G401 (cell line): ENCODE measurements around the gene HIP1. TPM values are rescaled to one million over a fixed set of nuclear protein-coding genes. Genes with fewer than 3 reads are reported as not detected.
A peak's percentile ranks its signal among the peaks of the same experiment; 100 is the strongest.
"Not testable (repeated sequence)": the region's sequence is repeated elsewhere in the genome, so short reads cannot be mapped to it uniquely, and the experiment has no call there.

ENCODE experiments used
- DNase-seq: peaks from one replicate; pipeline ENCODE4 v3.0.0-alpha.2; 2015; ENCODE audit warnings: low spot score
- in situ Hi-C: cut with HindIII; loops from 2 replicates; pipeline ENCODE4 v1.10.0; 2016; ENCODE audit warnings: low sequenced_read_pairs, mixed read lengths
- total RNA-seq: library from RNA; depleted of rRNA; stranded (reverse); fragments of >200 nt; shearing (Covaris generic); gene quantifications from 2 replicates; pipeline ENCODE4 v1.2.3, GENCODE V29; 2014

The HIP1 gene
- total RNA-seq, 1 experiment from 2014 or later: 33.2 TPM

DNA sequence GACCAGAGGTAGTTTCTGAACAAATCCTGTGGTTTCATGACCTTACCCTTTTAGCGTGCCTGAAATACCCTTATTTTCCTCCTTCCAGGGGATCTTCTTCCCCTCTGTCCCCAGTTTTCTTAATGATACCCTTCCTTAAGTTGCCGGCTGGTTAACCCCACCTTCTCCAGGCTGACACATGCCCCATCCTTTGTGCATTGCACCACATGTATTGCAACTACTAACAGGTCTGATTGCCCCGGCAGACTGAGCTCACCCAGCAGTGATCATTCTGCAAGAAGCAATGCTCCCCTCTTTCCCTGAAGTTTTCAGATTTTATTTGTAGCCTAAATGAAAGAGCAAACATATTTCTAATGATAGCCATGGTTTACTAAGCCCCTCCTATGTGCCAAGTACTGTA is 108.2 kb downstream of the HIP1 start:
- in situ Hi-C loops: no loop called here

DNA sequence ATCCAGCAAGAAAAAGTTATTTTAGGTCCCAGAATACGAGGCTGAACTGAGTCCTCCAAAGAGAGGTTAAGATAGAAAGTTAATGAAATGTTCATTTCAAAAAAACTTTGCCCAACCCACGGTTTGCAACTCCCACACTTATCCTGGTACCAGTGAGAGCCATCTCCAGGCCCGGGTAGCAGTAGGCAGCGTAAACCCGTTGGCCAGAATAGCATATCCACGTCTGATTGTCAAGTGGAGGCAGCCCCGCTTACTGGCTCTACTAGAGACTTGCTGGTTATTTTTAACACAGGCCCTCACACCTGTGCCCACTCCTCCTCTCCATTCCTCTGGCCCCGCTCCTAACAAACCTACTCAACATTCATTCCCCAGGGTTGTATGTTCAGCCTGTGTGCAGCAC is 109.7 kb downstream of the HIP1 start:
- in situ Hi-C loops: no loop called here
- no peak for DNase-seq

More for the DNA sequence above, 108.2 kb downstream of the HIP1 start:
- DNase-seq: no peak

DNA sequence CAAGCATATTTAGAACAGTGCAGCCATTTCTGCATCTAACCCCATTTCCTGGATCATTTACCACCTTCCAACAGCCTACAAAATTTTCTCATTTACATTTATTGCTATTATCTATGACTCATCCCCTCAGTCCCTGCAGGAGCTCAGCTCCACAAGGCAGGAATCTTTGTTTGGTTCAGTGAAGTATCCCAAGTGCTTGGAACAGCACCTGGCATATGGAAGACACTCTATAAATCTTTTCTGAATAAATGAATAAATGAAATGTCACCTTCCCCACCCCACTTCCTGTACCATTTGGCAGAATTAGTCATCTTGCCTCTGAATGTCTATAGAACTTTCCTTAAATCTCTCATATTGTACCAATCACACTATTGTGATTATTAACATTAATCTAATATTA is 110.7 kb downstream of the HIP1 start:
- in situ Hi-C loops: no loop called here
- no peak for DNase-seq

DNA sequence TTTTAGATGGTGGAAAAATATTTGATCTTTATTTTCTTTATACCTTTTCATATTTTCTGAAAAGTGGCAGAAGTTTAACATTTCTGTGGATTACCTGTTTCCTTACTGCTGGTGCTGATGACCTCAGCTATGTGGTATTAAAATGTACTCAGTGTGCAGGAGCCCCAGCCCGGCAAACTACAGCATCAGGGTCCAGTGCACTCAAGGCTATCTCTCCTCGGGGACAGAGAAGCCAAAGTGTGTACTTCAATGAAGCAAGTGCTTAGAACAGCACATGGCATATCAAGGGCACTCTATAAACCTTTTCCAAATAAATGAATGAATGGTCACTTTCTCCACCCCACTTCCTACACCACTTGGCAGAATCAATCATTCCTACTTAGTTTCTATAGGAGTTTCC is 111.8 kb downstream of the HIP1 start:
- in situ Hi-C loops: no loop called here
- no peak for DNase-seq

DNA sequence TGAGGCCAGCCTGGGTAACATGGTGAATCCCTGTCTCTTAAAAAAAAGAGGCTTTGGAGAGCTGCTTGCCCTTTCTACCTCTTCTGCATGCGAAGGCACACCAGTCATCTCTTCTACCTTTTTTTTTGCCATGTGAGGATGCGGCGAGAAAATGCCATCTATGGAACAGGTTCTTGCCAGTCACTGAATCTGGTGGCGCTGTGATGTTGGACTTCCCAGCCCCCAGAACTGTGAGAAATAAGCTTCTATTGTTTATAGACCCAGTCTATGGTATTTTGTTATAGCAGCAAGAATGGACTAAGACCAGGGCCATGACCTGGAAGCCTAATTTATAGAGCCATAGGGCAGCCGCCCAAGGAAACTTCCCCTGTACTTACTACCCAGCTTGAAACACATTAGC is 112.9 kb downstream of the HIP1 start:
- in situ Hi-C loops: no loop called here
- no peak for DNase-seq

DNA sequence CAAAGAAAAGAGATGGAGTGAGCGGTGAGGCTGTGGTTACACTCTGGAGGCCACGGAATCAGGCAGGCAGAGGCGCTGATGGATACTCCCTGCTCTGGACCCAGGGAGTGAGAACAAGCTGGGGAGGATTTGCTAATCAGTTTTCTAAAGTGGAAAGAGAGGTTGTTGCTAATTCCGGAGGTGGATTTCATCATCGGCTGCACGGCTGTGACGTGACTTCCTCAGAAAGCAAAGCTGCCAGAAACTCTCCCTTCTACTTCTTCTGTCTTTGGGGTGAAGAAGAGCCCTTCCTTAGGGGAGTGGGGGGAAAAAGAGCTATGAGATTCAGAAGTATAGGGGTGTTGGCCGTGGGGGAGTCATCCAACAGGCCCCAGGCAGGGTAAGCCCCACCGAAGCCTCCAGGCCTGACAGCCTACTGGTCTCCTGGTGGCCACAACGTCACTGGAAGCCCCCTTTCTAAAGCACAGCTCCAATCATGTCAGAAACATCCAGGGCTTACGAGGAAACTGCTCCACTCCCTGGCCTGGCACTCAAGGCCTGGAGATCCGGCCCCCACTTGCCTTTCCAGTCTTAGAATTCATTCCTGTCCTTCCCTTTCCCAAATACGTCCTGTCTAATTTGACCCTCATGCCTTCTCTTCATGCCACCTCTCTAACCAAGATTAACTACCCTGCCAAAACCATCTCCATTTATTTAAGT is 114.5 kb downstream of the HIP1 start:
- in situ Hi-C loops: no loop called here
- no peak for DNase-seq

DNA sequence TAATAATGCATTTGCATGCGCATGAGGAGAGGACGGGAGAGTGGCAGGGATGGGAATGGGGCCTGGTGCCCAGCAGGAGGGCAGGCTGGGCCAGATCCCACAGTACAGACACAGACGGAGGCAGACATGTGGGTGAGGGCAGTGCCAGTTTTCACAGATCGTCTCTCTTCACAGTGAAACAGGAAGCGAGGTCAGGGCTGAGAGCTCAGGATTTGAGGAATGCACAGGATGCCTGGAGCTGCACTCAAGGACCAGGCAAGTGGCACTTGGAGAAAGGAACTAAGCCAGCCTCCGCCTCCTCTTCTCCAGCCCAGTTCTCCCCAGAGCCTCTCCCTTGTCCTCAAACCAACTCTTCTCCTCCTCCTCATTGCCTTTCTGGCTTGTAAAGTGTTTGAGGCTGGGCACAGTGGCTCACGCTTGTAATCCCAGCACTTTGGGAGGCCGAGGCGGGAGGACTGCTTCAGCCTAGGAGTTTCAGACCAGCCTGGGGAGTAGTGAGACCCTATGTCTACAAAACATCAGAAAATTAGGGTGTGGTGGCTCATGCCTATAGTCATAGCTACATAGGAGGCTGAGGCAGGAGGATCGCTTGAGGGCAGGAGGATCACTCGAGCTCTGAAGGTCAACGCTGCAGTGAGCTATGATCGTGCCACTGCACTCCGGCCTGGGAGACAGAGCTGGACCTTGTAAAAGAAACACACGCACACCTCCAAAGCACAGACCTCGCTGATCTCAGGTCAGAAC is 115.2 kb downstream of the HIP1 start:
- in situ Hi-C loops: no loop called here

DNA sequence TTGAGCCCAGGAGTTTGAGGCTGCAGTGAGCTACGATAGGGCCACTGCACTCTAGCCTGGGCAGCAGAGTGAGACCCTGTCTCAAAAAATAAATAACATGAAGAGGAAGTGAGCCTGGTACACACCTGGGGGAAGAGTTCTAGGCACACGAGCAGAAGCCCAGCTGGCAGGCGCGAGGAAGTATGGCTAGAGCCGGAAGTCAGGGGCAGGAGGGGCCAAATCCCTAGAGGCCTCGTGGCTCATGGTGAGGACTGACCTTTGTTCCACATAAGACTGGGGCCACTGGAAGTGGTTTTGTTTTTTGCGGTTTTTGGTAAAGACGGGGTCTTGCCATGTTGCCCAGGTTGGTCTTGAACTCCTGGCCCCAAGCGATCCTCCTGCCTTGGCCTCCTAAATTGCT is 117.6 kb downstream of the HIP1 start:
- DNase-seq: no peak
- in situ Hi-C loops: no loop called here

More for the DNA sequence above, 115.2 kb downstream of the HIP1 start:
- peak; percentile 93 for DNase-seq

- in situ Hi-C loops: no loop called here
- DNase-seq: no peak
Measured at GRCh38 chr7:75619636-75620035, 119.1 kb downstream of the HIP1 start.

GRCh38 chr7:75617634-75618234 is 121.0 kb downstream of the HIP1 start:
- in situ Hi-C loops: no loop called here
- DNase-seq: no peak

- no peak for DNase-seq
- in situ Hi-C loops: no loop called here
Measured at GRCh38 chr7:75616421-75617167, 122.1 kb downstream of the HIP1 start.

DNA sequence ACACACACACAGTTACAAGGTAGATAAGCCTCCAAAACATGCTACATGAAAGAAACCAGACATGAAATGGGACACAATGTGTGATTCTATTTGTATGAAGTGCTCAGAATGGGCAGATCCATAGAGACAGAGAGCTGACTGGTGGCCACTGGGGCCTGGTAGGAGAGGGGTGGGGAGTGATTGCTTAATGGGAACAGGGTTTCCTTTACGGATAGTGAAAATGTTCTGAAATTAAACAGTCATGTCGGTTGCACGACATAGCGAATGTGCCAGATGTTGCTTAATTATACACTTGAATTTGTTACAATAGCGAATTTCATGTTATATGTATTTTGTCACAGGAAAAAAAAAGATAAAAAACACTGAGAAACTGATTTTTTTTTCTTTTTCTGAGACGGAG is 124.3 kb downstream of the HIP1 start:
- DNase-seq: no peak
- in situ Hi-C loops: no loop called here

- DNase-seq: no peak
- in situ Hi-C loops: no loop called here
Measured at GRCh38 chr7:75613351-75613750, 125.4 kb downstream of the HIP1 start.

DNA sequence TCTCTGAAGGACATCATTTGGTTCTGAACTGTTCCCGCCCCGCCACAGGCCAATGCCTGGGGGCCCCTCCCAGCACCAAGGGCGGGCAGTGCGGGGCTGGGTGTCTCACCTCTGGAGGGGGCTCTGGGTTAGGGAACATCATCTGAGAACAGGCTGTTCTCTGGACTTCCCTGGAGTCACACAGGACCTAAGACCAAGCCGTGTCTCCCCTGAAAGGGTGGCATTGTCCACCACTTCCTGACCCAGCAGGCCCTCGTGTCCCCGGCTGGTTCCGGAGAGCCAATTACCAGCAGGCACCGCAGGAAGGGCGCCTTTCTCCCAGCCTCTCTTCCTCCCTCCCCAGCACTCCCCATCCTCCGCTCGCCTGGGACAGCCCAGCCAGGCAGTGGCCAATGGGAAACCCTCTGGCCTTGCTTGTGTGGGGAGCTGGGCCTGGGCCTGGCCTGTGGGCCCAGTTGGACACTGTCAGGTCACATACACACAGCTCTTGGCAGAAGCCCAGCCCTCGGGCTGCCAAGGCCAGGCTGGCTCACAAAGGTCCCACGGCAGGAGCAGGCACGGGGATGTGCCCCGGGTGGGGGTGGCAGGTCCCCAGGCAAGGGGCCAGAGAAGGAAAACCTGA is 127.1 kb downstream of the HIP1 start:
- DNase-seq: peak; percentile 96
- in situ Hi-C loops: no loop called here

DNA sequence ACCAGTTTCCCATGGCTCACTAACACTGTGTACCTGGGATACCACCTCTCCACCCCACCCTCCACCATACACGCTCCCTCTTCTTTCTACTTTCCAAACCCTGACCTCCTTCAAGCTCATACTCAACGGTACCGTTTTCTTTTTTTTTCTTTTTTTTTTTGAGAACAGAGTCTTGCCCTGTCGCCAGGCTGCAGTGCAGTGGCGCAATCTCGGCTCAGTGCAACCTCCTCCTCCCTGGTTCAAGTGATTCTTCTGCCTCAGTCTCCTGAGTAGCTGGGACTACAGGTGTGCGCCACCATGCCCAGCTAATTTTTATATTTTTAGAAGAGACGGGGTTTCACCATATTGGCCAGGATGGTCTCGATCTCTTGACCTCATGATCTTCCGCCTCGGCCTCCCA is 129.3 kb downstream of the HIP1 start:
- in situ Hi-C loops, DNase-seq: not testable (repeated sequence)

- in situ Hi-C loops: no loop called here
- DNase-seq: peak; percentile 11
Measured at GRCh38 chr7:75608451-75609122, 130.2 kb downstream of the HIP1 start.

DNA sequence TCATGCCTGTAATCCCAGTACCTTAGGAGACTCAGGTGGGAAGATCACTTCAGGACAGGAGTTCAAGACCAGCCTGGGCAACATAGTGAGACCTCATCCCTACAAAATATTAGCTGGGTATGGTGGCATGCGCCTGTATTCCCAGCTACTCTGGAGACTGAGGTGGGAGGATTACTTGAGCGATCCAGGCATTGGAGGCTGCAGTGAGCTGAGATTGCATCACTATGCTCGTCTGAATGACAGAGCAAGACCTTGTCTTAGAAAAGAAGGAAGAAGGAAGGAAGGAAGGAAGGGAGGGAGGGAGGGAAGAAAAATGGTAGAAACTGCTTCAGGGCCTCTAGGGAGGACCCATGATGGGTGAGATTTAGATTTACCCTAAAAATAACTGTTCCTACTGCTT is 134.3 kb downstream of the HIP1 start:
- in situ Hi-C loops: no loop called here
- DNase-seq: no peak

DNA sequence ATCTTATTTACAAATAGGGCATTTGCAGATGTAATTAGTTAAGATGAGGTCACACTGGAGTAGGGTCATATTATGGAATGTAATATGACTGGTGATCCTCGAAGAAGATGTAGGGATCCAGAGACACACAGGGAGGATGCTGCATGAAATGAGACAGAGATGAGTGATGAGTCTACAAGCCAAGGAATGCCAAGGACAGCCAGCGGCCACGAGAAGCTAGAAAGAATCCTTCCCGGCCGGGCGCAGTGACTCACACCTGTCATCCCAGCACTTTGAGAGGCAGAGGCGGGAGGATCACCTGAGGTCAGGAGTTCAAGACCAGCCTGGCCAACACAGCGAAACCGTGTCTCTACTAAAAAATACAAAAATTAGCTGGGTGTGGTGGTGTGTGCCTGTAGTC is 135.9 kb downstream of the HIP1 start:
- in situ Hi-C loops, DNase-seq: not testable (repeated sequence)

- in situ Hi-C loops: no loop called here
- DNase-seq: no peak
Measured at GRCh38 chr7:75601539-75601938, 137.2 kb downstream of the HIP1 start.
